Mesendoderm (in vitro differentiated cells): ENCODE data around the gene PKNOX1.

Experiments used
- DNase-seq: peaks from one replicate; pipeline ENCODE4 v3.0.0; 2013
- H2AK5ac ChIP-seq: 2 replicates; pipeline ENCODE4 v1.6.1; 2013; ENCODE audit warnings: low read length, inconsistent platforms
- H2BK120ac ChIP-seq: 2 replicates; pipeline ENCODE4 v1.6.1; 2013; ENCODE audit warnings: low read depth, mild to moderate bottlenecking, low read length, moderate library complexity, mixed read lengths
- H2BK15ac ChIP-seq: replicated peaks from 2 replicates; pipeline ENCODE4 v1.6.1; 2013; ENCODE audit warnings: low read depth, mild to moderate bottlenecking, moderate library complexity
- H2BK5ac ChIP-seq: 2 replicates; pipeline ENCODE4 v1.6.1; 2013; ENCODE audit warnings: low read length, inconsistent platforms
- H3K18ac ChIP-seq: 2 replicates; pipeline ENCODE4 v1.6.1; 2013; ENCODE audit warnings: mild to moderate bottlenecking, low read length, mixed read lengths
- H3K23ac ChIP-seq: one replicate; pipeline ENCODE4 v1.6.1; 2013; ENCODE audit warnings: low read length
- H3K27ac ChIP-seq: 2 replicates; pipeline ENCODE4 v1.5.1; 2013; ENCODE audit warnings: low read depth, mild to moderate bottlenecking, inconsistent platforms, low read length, moderate library complexity
- H3K27me3 ChIP-seq: 2 replicates; pipeline ENCODE4 v1.6.1; 2013; ENCODE audit warnings: low read length, control low read depth, mild to moderate bottlenecking, inconsistent platforms; ENCODE audit not compliant: insufficient read depth, poor library complexity
- H3K36me3 ChIP-seq: 2 replicates; pipeline ENCODE4 v1.6.1; 2013; ENCODE audit warnings: low read length, inconsistent platforms; ENCODE audit not compliant: control insufficient read depth, insufficient read depth
- H3K4ac ChIP-seq: one replicate; pipeline ENCODE4 v1.6.1; 2013; ENCODE audit warnings: low read depth, mild to moderate bottlenecking, low read length, moderate library complexity
- H3K4me1 ChIP-seq: 2 replicates; pipeline ENCODE4 v1.6.1; 2013; ENCODE audit warnings: low read depth, low read length, inconsistent platforms; ENCODE audit not compliant: control insufficient read depth
- H3K4me2 ChIP-seq: 2 replicates; pipeline ENCODE4 v1.6.1; 2013; ENCODE audit warnings: low read length
- H3K4me3 ChIP-seq: 2 replicates; pipeline ENCODE4 v1.5.1; 2013; ENCODE audit warnings: mild to moderate bottlenecking, low read length
- H3K56ac ChIP-seq: one replicate; pipeline ENCODE4 v1.6.1; 2013; ENCODE audit warnings: low read length
- H3K79me1 ChIP-seq: 2 replicates; pipeline ENCODE4 v1.6.1; 2013; ENCODE audit warnings: low read length, inconsistent platforms
- H3K79me2 ChIP-seq: 2 replicates; pipeline ENCODE4 v1.6.1; 2013; ENCODE audit warnings: mild to moderate bottlenecking, low read length; ENCODE audit not compliant: control insufficient read depth, insufficient read depth
- H3K9ac ChIP-seq: 2 replicates; pipeline ENCODE4 v1.6.1; 2013; ENCODE audit warnings: low read length, inconsistent platforms
- H4K5ac ChIP-seq: one replicate; pipeline ENCODE4 v1.6.1; 2013; ENCODE audit warnings: low read length
- H4K8ac ChIP-seq: one replicate; pipeline ENCODE4 v1.6.1; 2013; ENCODE audit warnings: low read depth, mild to moderate bottlenecking, control low read depth, low read length, moderate library complexity
- WGBS: extraction: QIAGEN DNeasy Blood & Tissue Kit; methylation state at CpG from one replicate; pipeline ENCODE4 v1.1.7; 2013; ENCODE audit warnings: low lambda C conversion rate, missing lambda C conversion rate; ENCODE audit not compliant: insufficient coverage; ENCODE audit errors: extremely low coverage; 5-methylcytosine and 5-hydroxymethylcytosine counted together

PKNOX1 gene

GRCh38 chr21:43012596-43012995 lies 38.2 kb downstream of the PKNOX1 start:
- Histone ChIP-seq H3K4me1 (no peaks in the 10 kb centered on the region), H3K23ac (no peak overlapping the region), H3K4me2 (no peak overlapping the region), H3K9ac (no peak overlapping the region), H3K79me1 (no peaks in the 10 kb centered on the region), H2AK5ac (no peak overlapping the region), H3K79me2 (no peaks in the 10 kb centered on the region), H3K27ac (no peak overlapping the region), H2BK15ac (no peak overlapping the region), H3K4me3 (no peak overlapping the region), H2BK5ac (no peak overlapping the region), H3K56ac (no peak overlapping the region), H3K27me3 (no peaks in the 10 kb centered on the region), H3K36me3 (peaks cover 4% of the 10 kb centered on the region), H3K4ac (no peak overlapping the region), H3K18ac (no peak overlapping the region), H4K5ac (no peak overlapping the region), H4K8ac (no peak overlapping the region), H2BK120ac (no peak overlapping the region)
- no peak for DNase-seq
- WGBS = no CpG with 5 or more reads among the region's 6 CpGs

GRCh38 chr21:43015906-43016540 lies 41.7 kb downstream of the PKNOX1 start:
- Histone ChIP-seq H4K8ac (no peak overlapping the region), H3K4me2 (no peak overlapping the region), H3K36me3 (peaks cover 7% of the 10 kb centered on the region), H2BK5ac (no peak overlapping the region), H3K4me1 (no peaks in the 10 kb centered on the region), H3K4ac (no peak overlapping the region), H3K27ac (no peak overlapping the region), H3K79me2 (no peaks in the 10 kb centered on the region), H3K23ac (no peak overlapping the region), H3K27me3 (no peaks in the 10 kb centered on the region), H2AK5ac (no peak overlapping the region), H3K56ac (no peak overlapping the region), H3K4me3 (no peak overlapping the region), H3K79me1 (no peaks in the 10 kb centered on the region), H3K18ac (no peak overlapping the region), H2BK120ac (no peak overlapping the region), H4K5ac (no peak overlapping the region), H2BK15ac (no peak overlapping the region), H3K9ac (no peak overlapping the region)
- no CpG with 5 or more reads among the region's 13 CpGs for WGBS
- DNase-seq = no peak

GRCh38 chr21:43016728-43017127 lies 42.4 kb downstream of the PKNOX1 start:
- peaks cover 7% of the 10 kb centered on the region for H3K36me3 ChIP-seq
- H3K9ac ChIP-seq = no peak overlapping the region
- H2BK120ac ChIP-seq = no peak overlapping the region
- H3K4me3 ChIP-seq = no peak overlapping the region
- H3K4me1 ChIP-seq = no peaks in the 10 kb centered on the region
- H2BK15ac ChIP-seq = no peak overlapping the region
- H3K79me1 ChIP-seq = no peaks in the 10 kb centered on the region
- H3K23ac ChIP-seq = no peak overlapping the region
- no CpG with 5 or more reads among the region's 13 CpGs for WGBS
- H2AK5ac ChIP-seq = no peak overlapping the region
- DNase-seq = no peak
- no peak overlapping the region for H4K8ac ChIP-seq
- no peak overlapping the region for H3K4ac ChIP-seq
- no peaks in the 10 kb centered on the region for H3K27me3 ChIP-seq
- H3K56ac ChIP-seq = no peak overlapping the region
- no peak overlapping the region for H3K18ac ChIP-seq
- H2BK5ac ChIP-seq = no peak overlapping the region
- no peak overlapping the region for H3K27ac ChIP-seq
- no peak overlapping the region for H3K4me2 ChIP-seq
- H4K5ac ChIP-seq = no peak overlapping the region
- no peaks in the 10 kb centered on the region for H3K79me2 ChIP-seq

- no peak overlapping the region for H2BK15ac ChIP-seq
- H3K79me1 ChIP-seq = no peaks in the 10 kb centered on the region
- no peak overlapping the region for H3K9ac ChIP-seq
- no peak overlapping the region for H2BK5ac ChIP-seq
- H3K27me3 ChIP-seq = no peaks in the 10 kb centered on the region
- DNase-seq = no peak
- H3K18ac ChIP-seq = no peak overlapping the region
- WGBS = no CpG with 5 or more reads among the region's 10 CpGs
- H3K4me1 ChIP-seq = no peaks in the 10 kb centered on the region
- H3K4me2 ChIP-seq = no peak overlapping the region
- no peak overlapping the region for H4K8ac ChIP-seq
- no peak overlapping the region for H3K23ac ChIP-seq
- H4K5ac ChIP-seq = no peak overlapping the region
- H3K4me3 ChIP-seq = no peak overlapping the region
- H2BK120ac ChIP-seq = no peak overlapping the region
- no peak overlapping the region for H2AK5ac ChIP-seq
- H3K36me3 ChIP-seq = peaks cover 4% of the 10 kb centered on the region
- no peaks in the 10 kb centered on the region for H3K79me2 ChIP-seq
- no peak overlapping the region for H3K4ac ChIP-seq
- H3K27ac ChIP-seq = no peak overlapping the region
- no peak overlapping the region for H3K56ac ChIP-seq
These were observed 44.2 kb downstream of the PKNOX1 start for GRCh38 chr21:43018519-43018918.

GRCh38 chr21:43020177-43020576 lies 45.8 kb downstream of the PKNOX1 start:
- H2BK15ac ChIP-seq = no peak overlapping the region
- no peaks in the 10 kb centered on the region for H3K27me3 ChIP-seq
- no peak overlapping the region for H4K5ac ChIP-seq
- no peak overlapping the region for H3K27ac ChIP-seq
- no peak overlapping the region for H3K4me3 ChIP-seq
- H3K56ac ChIP-seq = no peak overlapping the region
- no peak overlapping the region for H2BK5ac ChIP-seq
- H3K4me1 ChIP-seq = no peaks in the 10 kb centered on the region
- no peak overlapping the region for H2BK120ac ChIP-seq
- peaks cover 6% of the 10 kb centered on the region for H3K36me3 ChIP-seq
- no peaks in the 10 kb centered on the region for H3K79me2 ChIP-seq
- no peak overlapping the region for H3K4ac ChIP-seq
- H3K4me2 ChIP-seq = no peak overlapping the region
- DNase-seq = no peak
- no peaks in the 10 kb centered on the region for H3K79me1 ChIP-seq
- no peak overlapping the region for H3K9ac ChIP-seq
- H4K8ac ChIP-seq = no peak overlapping the region
- no peak overlapping the region for H3K23ac ChIP-seq
- no peak overlapping the region for H3K18ac ChIP-seq
- no CpG with 5 or more reads among the region's 13 CpGs for WGBS
- H2AK5ac ChIP-seq = no peak overlapping the region

GRCh38 chr21:43020771-43021170 lies 46.4 kb downstream of the PKNOX1 start:
- Histone ChIP-seq H3K27me3 (no peaks in the 10 kb centered on the region), H3K79me2 (no peaks in the 10 kb centered on the region), H3K4me3 (no peak overlapping the region), H4K8ac (no peak overlapping the region), H3K4me1 (no peaks in the 10 kb centered on the region), H3K4me2 (no peak overlapping the region), H3K4ac (no peak overlapping the region), H3K9ac (no peak overlapping the region), H3K18ac (no peak overlapping the region), H3K36me3 (peaks cover 6% of the 10 kb centered on the region), H3K79me1 (no peaks in the 10 kb centered on the region), H2BK15ac (no peak overlapping the region), H3K23ac (no peak overlapping the region), H2BK120ac (no peak overlapping the region), H2BK5ac (no peak overlapping the region), H4K5ac (no peak overlapping the region), H3K27ac (no peak overlapping the region), H2AK5ac (no peak overlapping the region), H3K56ac (no peak overlapping the region)
- no CpG with 5 or more reads among the region's 6 CpGs for WGBS
- no peak for DNase-seq
